HepG2 (cell line): Measurements from ENCODE around the gene NEK5. TPM values are rescaled to one million over a fixed set of nuclear protein-coding genes. Genes with fewer than 3 reads are reported as not detected.

ENCODE experiments used
- ATAC-seq: fragments of 200-7000 bp; cut with Tn5 transposase; 3 replicates; pipeline ENCODE4 v1.9.1; 2020; ENCODE audit warnings: mild to moderate bottlenecking, moderate library complexity
- BruUV-seq: library from RNA; stranded (reverse); fragments of 400-500 nt; replicated peaks from 2 replicates; lab custom pipeline; 2021; lab: Mats Ljungman, UMichigan
- CTCF ChIA-PET: fragments of 300-600 bp; formaldehyde crosslinking; extraction: SDS; loops from one replicate; lab custom pipeline; 2021; ENCODE audit warnings: low total read pairs, inconsistent platforms, low intra/inter-chr PET ratio; lab: Yijun Ruan, JAX
- POLR2A ChIA-PET: fragments of 350-600 bp; sonication (Branson Sonifier 250); formaldehyde crosslinking; loops from one replicate; lab custom pipeline; 2020; ENCODE audit warnings: antibody characterized with exemption, inconsistent platforms; lab: Yijun Ruan, JAX
- DNase-seq: peaks from one replicate; pipeline ENCODE4 v3.0.0-alpha.2; 2015; ENCODE audit warnings: low spot score
- FAIRE-seq: peaks from 3 replicates; lab custom pipeline; 2011; peaks lifted over from hg19 to GRCh38; lab: Jason Lieb, UNC
- H2AFZ ChIP-seq: one replicate; pipeline ENCODE4 v1.6.1; 2011; ENCODE audit warnings: low read length, inconsistent platforms
- H3K27ac ChIP-seq: fragments of 300-600 bp; 3 replicates; pipeline ENCODE4 v1.8.0; 2011; ENCODE audit warnings: mixed run types, mild to moderate bottlenecking, mixed read lengths, low read length, inconsistent platforms; ENCODE audit not compliant: insufficient read depth; ENCODE audit errors: extremely low read length
- H3K27me3 ChIP-seq, 2 experiments: fragments of 200-600 bp in 1 of 2; 2 replicates in 1 of 2; 3 replicates in 1 of 2; pipeline versions ENCODE4 v1.6.0 to v1.8.0; 2011; ENCODE audit warnings: low read length in 2 of 2, mild to moderate bottlenecking in 2 of 2, moderate library complexity in 2 of 2, inconsistent platforms in 1 of 2; ENCODE audit not compliant: insufficient read depth in 2 of 2, control insufficient read depth in 1 of 2
- H3K36me3 ChIP-seq, 2 experiments: fragments of 200-600 bp in 1 of 2; replicated peaks in 1 of 2; 2 replicates in 1 of 2; 3 replicates in 1 of 2; pipeline versions ENCODE4 v1.5.1 to v1.8.0; 2011; ENCODE audit warnings: low read length in 2 of 2, inconsistent platforms in 1 of 2; ENCODE audit not compliant: insufficient read depth in 2 of 2, control insufficient read depth in 1 of 2
- H3K4me1 ChIP-seq: 2 replicates; pipeline ENCODE4 v1.5.1; 2012; ENCODE audit warnings: low read length, inconsistent platforms; ENCODE audit not compliant: insufficient read depth
- H3K4me2 ChIP-seq: 2 replicates; pipeline ENCODE4 v1.6.0; 2011; ENCODE audit warnings: low read depth, low read length, inconsistent platforms
- H3K4me3 ChIP-seq, 3 experiments: fragments of 200-600 bp in 1 of 3; sonication (generic), shearing (Covaris generic) in 1 of 3; replicated peaks in 1 of 3; 2 replicates each; pipeline ENCODE4 v1.5.1; 2011 to 2016; ENCODE audit warnings: low read length in 3 of 3, inconsistent platforms in 2 of 3, low read depth in 2 of 3, mild to moderate bottlenecking in 2 of 3, control low read depth in 1 of 3, mixed read lengths in 1 of 3; ENCODE audit not compliant: insufficient read depth in 1 of 3
- H3K79me2 ChIP-seq: one replicate; pipeline ENCODE4 v1.6.1; 2011; ENCODE audit warnings: low read length, inconsistent platforms; ENCODE audit not compliant: insufficient read depth
- H3K9ac ChIP-seq: 2 replicates; pipeline ENCODE4 v1.6.0; 2011; ENCODE audit warnings: mild to moderate bottlenecking, low read depth, low read length, inconsistent platforms; ENCODE audit not compliant: insufficient read depth
- H3K9me3 ChIP-seq: 2 replicates; pipeline ENCODE4 v1.5.1; 2012; ENCODE audit warnings: mild to moderate bottlenecking, low read length
- H4K20me1 ChIP-seq: 2 replicates; pipeline ENCODE4 v1.6.0; 2011; ENCODE audit warnings: inconsistent platforms, mild to moderate bottlenecking, low read length, moderate library complexity; ENCODE audit not compliant: insufficient read depth
- FOXJ3 ChIP-seq: sonication (generic); formaldehyde crosslinking; IDR thresholded peaks from 2 replicates; pipeline ENCODE4 v1.4.0; 2020; ENCODE audit warnings: missing genetic modification reagents, mild to moderate bottlenecking, borderline replicate concordance
- FOXO1 ChIP-seq: sonication (generic); formaldehyde crosslinking; IDR thresholded peaks from 2 replicates; pipeline ENCODE4 v1.4.0; 2020; ENCODE audit warnings: missing genetic modification reagents
- HMG20A ChIP-seq: IDR thresholded peaks from 2 replicates; pipeline ENCODE4 v1.6.1; 2016; ENCODE audit warnings: borderline replicate concordance
- IKZF4 ChIP-seq: sonication (generic); formaldehyde crosslinking; IDR thresholded peaks from 2 replicates; pipeline ENCODE4 v1.5.1; 2020; ENCODE audit warnings: borderline replicate concordance, mild to moderate bottlenecking, low read depth, missing genetic modification reagents; ENCODE audit errors: not compliant biosample characterization
- JUND ChIP-seq: sonication (generic); formaldehyde crosslinking; IDR thresholded peaks from 2 replicates; pipeline ENCODE4 v1.8.0; 2022; ENCODE audit warnings: mild to moderate bottlenecking, missing genetic modification reagents
- KDM2A ChIP-seq: sonication (generic); formaldehyde crosslinking; IDR thresholded peaks from 2 replicates; pipeline ENCODE4 v1.4.0; 2020; ENCODE audit warnings: low read depth, missing genetic modification reagents, borderline replicate concordance
- MED1 ChIP-seq: sonication (generic); formaldehyde crosslinking; IDR thresholded peaks from 2 replicates; pipeline ENCODE4 v1.4.0; 2020; ENCODE audit warnings: missing genetic modification reagents
- NR3C1 ChIP-seq: sonication (generic); formaldehyde crosslinking; IDR thresholded peaks from 2 replicates; pipeline ENCODE4 v1.4.0; 2020; ENCODE audit warnings: missing genetic modification reagents
- ONECUT2 ChIP-seq: sonication (generic); formaldehyde crosslinking; IDR thresholded peaks from 2 replicates; pipeline ENCODE4 v1.4.0; 2020; ENCODE audit warnings: missing genetic modification reagents
- SOX6 ChIP-seq, 2 experiments: fragments of 450-650 bp in 1 of 2; sonication (generic) in 1 of 2; formaldehyde crosslinking in 1 of 2; IDR thresholded peaks; 2 replicates each; pipeline versions ENCODE4 v1.4.0 to v1.6.1; 2017 to 2020; ENCODE audit warnings: antibody characterized with exemption in 1 of 2, mild to moderate bottlenecking in 1 of 2, missing genetic modification reagents in 1 of 2
- THAP11 ChIP-seq: IDR thresholded peaks from 2 replicates; pipeline ENCODE4 v1.6.1; 2016; ENCODE audit warnings: missing biosample characterization, missing genetic modification reagents
- YY1 ChIP-seq: IDR thresholded peaks from 2 replicates; pipeline ENCODE4 v1.6.1; 2011; ENCODE audit warnings: low read length, low read depth, moderate library complexity, mild to moderate bottlenecking; ENCODE audit not compliant: insufficient read depth, insufficient replicate concordance
- ZNF383 ChIP-seq: sonication (generic); formaldehyde crosslinking; IDR thresholded peaks from 2 replicates; pipeline ENCODE4 v1.4.0; 2020; ENCODE audit warnings: missing genetic modification reagents, mild to moderate bottlenecking, borderline replicate concordance
- ZSCAN25 ChIP-seq: sonication (generic); formaldehyde crosslinking; IDR thresholded peaks from 2 replicates; pipeline ENCODE4 v1.8.0; 2022; ENCODE audit warnings: mild to moderate bottlenecking, missing genetic modification reagents
- WGBS: methylation state at CpG from one replicate; pipeline ENCODE4 v1.1.6; 2017; ENCODE audit warnings: low lambda C conversion rate; 5-methylcytosine and 5-hydroxymethylcytosine counted together
- in situ Hi-C: cut with HindIII; loops from 2 replicates; pipeline ENCODE4 v1.10.0; 2017; ENCODE audit warnings: low pct_unique_long_range_greater_than_20kb; ENCODE audit not compliant: extremely low pct_ligation_motif_present
- intact Hi-C: fragments of 100-400 bp; cut with micrococcal nuclease; formaldehyde crosslinking; loops from one replicate; pipeline ENCODE4 v1.10.0; 2022; ENCODE audit not compliant: unreplicated experiment
- polyA plus RNA-seq, 8 experiments: library from polyadenylated mRNA; depleted of rRNA in 3 of 8; stranded (reverse) in 7 of 8; unstranded in 1 of 8; fragments of >200 nt; fragmentation: Illumina TruSeq in 4 of 8; extraction: Trizol in 4 of 8; gene quantifications; 2 replicates each; pipeline versions ENCODE4 v1.2.1 to v1.2.3, GENCODE V29; 2011 to 2016; ENCODE audit warnings: low read depth in 4 of 8, missing spikeins in 1 of 8, mixed read lengths in 1 of 8; ENCODE audit not compliant: insufficient read depth in 1 of 8
- total RNA-seq, 5 experiments: library from RNA; depleted of rRNA; stranded (reverse); fragments of >200 nt; fragmentation: Illumina TruSeq; extraction: Trizol; gene quantifications; 2 replicates each; pipeline ENCODE4 v1.2.3, GENCODE V29; 2016; ENCODE audit warnings: low read depth in 1 of 5
- TF ChIP-seq, protein P1 (sequence below): sonication (generic); formaldehyde crosslinking; conservative IDR thresholded peaks from 2 replicates; pipeline ENCODE4 v1.8.0; 2022; ENCODE audit warnings: low read depth, missing genetic modification reagents
- TF ChIP-seq, protein P2 (sequence below): IDR thresholded peaks from 2 replicates; pipeline ENCODE4 v1.6.1; 2016; ENCODE audit warnings: mild to moderate bottlenecking
- TF ChIP-seq, protein P3 (sequence below): sonication (generic); formaldehyde crosslinking; IDR thresholded peaks from 2 replicates; pipeline ENCODE4 v1.4.0; 2020; ENCODE audit warnings: missing genetic modification reagents
- TF ChIP-seq, protein P4 (sequence below): IDR thresholded peaks from 2 replicates; pipeline ENCODE4 v1.6.1; 2016

Gene NEK5
- total and polyA plus RNA-seq, 2 of the 13 experiments (the other 11 are each of a cell fraction or from before 2014, with no cell fraction given), result 0.12 to 0.22 TPM

- in situ Hi-C loops, result no loop called here
- no peak overlapping the region for H2AFZ ChIP-seq
- H3K9me3 ChIP-seq, result no peaks in the 10 kb centered on the region
- no peaks in the 10 kb centered on the region for H4K20me1 ChIP-seq
- CTCF ChIA-PET, result no interaction called here
- BruUV-seq, result no TSS peak
- H3K9ac ChIP-seq, result 0 out of 2 replicates have a peak overlapping the region, but pooled peaks have one; percentile 2
- peak overlapping the region; percentile 72 for H3K27ac ChIP-seq
- H3K79me2 ChIP-seq, result no peaks in the 10 kb centered on the region
- ATAC-seq (peak; percentile 63), DNase-seq (peak; percentile 78), FAIRE-seq (peak; percentile 77)
- no peak overlapping the region; a peak in 1 of 6 replicates for H3K4me3 ChIP-seq
- WGBS, result 85% methylated on average over 1 of the region's 1 CpG
- H3K4me1 ChIP-seq, result peaks cover 32% of the 10 kb centered on the region
- POLR2A ChIA-PET, result interaction anchor here (1.6 kb wide), 1 partner anchor 17 kb away, joined by 3 read pairs; no protein-coding TSS in a partner anchor
- intact Hi-C loops, result no loop called here
- no peaks in the 10 kb centered on the region for H3K27me3 ChIP-seq
- no peaks in the 10 kb centered on the region for H3K36me3 ChIP-seq
- H3K4me2 ChIP-seq, result peak overlapping the region; percentile 36
- TF ChIP-seq THAP11 (CRISPR knock-in tag) (peak; percentile 58), HMG20A (CRISPR knock-in tag) (peak; percentile 71; the same call in 1 of the 2 replicates), IKZF4 (CRISPR knock-in tag) (no peak), NR3C1 (no peak), FOXO1 (CRISPR knock-in tag) (peak; percentile 27; the same call in 1 of the 2 replicates), FOXJ3 (CRISPR knock-in tag) (peak; percentile 34; the same call in 1 of the 2 replicates), MED1 (peak; percentile 58), ZSCAN25 (CRISPR knock-in tag) (no peak), SOX6 (IDR thresholded peaks at IDR 0.05) (no peak), SOX6 (CRISPR knock-in tag; IDR thresholded peaks at IDR 0.05) (peak; percentile 91), ONECUT2 (CRISPR knock-in tag) (no peak), YY1 (no peak), ZNF383 (no peak), KDM2A (no peak), JUND (CRISPR knock-in tag) (no peak)
- TF ChIP-seq, protein P1, sequence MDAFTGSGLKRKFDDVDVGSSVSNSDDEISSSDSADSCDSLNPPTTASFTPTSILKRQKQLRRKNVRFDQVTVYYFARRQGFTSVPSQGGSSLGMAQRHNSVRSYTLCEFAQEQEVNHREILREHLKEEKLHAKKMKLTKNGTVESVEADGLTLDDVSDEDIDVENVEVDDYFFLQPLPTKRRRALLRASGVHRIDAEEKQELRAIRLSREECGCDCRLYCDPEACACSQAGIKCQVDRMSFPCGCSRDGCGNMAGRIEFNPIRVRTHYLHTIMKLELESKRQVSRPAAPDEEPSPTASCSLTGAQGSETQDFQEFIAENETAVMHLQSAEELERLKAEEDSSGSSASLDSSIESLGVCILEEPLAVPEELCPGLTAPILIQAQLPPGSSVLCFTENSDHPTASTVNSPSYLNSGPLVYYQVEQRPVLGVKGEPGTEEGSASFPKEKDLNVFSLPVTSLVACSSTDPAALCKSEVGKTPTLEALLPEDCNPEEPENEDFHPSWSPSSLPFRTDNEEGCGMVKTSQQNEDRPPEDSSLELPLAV (CRISPR knock-in tag), result no peak
- TF ChIP-seq, protein P2, sequence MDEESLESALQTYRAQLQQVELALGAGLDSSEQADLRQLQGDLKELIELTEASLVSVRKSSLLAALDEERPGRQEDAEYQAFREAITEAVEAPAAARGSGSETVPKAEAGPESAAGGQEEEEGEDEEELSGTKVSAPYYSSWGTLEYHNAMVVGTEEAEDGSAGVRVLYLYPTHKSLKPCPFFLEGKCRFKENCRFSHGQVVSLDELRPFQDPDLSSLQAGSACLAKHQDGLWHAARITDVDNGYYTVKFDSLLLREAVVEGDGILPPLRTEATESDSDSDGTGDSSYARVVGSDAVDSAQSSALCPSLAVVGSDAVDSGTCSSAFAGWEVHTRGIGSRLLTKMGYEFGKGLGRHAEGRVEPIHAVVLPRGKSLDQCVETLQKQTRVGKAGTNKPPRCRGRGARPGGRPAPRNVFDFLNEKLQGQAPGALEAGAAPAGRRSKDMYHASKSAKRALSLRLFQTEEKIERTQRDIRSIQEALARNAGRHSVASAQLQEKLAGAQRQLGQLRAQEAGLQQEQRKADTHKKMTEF (CRISPR knock-in tag), result peak; percentile 36; the same call in 1 of the 2 replicates
- TF ChIP-seq, protein P3, sequence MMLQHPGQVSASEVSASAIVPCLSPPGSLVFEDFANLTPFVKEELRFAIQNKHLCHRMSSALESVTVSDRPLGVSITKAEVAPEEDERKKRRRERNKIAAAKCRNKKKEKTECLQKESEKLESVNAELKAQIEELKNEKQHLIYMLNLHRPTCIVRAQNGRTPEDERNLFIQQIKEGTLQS, result peak; percentile 48; the same call in 1 of the 2 replicates
- TF ChIP-seq, protein P4, sequence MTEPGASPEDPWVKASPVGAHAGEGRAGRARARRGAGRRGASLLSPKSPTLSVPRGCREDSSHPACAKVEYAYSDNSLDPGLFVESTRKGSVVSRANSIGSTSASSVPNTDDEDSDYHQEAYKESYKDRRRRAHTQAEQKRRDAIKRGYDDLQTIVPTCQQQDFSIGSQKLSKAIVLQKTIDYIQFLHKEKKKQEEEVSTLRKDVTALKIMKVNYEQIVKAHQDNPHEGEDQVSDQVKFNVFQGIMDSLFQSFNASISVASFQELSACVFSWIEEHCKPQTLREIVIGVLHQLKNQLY (CRISPR knock-in tag), result no peak
These were observed 24.2 kb downstream of the NEK5 start for GRCh38 chr13:52104624-52105023.
